ENCODE measurements around the gene COBL.

- TF ChIP-seq POLR2A (IDR thresholded peaks at IDR 0.05): no peak
- TF ChIP-seq, protein P1, sequence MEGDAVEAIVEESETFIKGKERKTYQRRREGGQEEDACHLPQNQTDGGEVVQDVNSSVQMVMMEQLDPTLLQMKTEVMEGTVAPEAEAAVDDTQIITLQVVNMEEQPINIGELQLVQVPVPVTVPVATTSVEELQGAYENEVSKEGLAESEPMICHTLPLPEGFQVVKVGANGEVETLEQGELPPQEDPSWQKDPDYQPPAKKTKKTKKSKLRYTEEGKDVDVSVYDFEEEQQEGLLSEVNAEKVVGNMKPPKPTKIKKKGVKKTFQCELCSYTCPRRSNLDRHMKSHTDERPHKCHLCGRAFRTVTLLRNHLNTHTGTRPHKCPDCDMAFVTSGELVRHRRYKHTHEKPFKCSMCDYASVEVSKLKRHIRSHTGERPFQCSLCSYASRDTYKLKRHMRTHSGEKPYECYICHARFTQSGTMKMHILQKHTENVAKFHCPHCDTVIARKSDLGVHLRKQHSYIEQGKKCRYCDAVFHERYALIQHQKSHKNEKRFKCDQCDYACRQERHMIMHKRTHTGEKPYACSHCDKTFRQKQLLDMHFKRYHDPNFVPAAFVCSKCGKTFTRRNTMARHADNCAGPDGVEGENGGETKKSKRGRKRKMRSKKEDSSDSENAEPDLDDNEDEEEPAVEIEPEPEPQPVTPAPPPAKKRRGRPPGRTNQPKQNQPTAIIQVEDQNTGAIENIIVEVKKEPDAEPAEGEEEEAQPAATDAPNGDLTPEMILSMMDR (IDR thresholded peaks at IDR 0.05): no peak
Measured at GRCh38 chr7:51058764-51059163, 257.8 kb downstream of the COBL start.

Measured in uterus (tissue), 2 donors.